Left renal cortex interstitium (tissue), 4 donors: ENCODE data around the gene ZNF43. TPM values are rescaled to one million over a fixed set of nuclear protein-coding genes. Genes with fewer than 3 reads are reported as not detected.
"Not testable (repeated sequence)": the region's sequence is repeated elsewhere in the genome, so short reads cannot be mapped to it uniquely, and the experiment has no call there.

Source experiments
- DNase-seq, 4 donors: peaks; one replicate each; pipeline ENCODE4 v3.0.0-alpha.2; 2013; ENCODE audit warnings: low read depth in 4 of 4, low spot score in 2 of 4, missing footprints in 1 of 4
- polyA plus RNA-seq, 4 donors: library from polyadenylated mRNA; unstranded; fragments of 120-200 nt; gene quantifications; one replicate each; pipeline ENCODE4 v1.2.1, GENCODE V29; 2013; ENCODE audit not compliant: insufficient read length in 4 of 4

The ZNF43 gene
- polyA plus RNA-seq, 4 donors = 36.6 to 50.0 (median 44.9) TPM

- no peak for DNase-seq
These were observed 23.5 kb downstream of the ZNF43 start for GRCh38 chr19:21812448-21812847.

GRCh38 chr19:21808400-21809000 lies 27.5 kb downstream of the ZNF43 start:
- not testable (repeated sequence) for DNase-seq

DNA sequence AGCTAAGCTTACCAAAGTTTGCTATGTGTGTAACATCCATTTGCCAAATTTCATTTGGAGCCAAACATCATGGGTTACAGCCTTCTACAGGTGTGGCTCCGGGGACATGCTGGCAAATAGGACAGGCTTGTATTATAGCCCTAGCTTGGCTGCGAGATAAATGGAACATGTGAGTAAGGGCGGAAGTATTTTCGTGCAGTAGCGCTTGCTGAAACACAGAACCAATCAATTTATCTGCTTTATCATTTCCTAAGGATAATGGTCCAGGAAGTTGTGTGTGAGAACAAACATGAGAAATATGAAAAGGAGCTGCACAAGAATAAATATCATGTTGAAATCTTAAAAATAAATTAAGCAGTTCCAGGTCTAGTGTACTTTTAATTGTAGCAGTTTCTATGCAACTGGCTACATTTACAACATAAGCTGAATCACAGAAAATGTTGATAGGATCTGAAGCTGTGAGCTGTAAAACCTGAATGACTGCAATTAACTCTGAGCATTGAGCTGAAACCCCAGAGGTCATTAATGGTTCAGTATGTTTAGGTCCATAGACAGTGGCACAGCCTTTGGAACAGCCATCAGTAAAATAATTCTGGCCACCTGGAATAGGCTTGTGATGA lies 46.4 kb downstream of the ZNF43 start:
- DNase-seq = peak in 1 of 4 donors; percentile 43

DNA sequence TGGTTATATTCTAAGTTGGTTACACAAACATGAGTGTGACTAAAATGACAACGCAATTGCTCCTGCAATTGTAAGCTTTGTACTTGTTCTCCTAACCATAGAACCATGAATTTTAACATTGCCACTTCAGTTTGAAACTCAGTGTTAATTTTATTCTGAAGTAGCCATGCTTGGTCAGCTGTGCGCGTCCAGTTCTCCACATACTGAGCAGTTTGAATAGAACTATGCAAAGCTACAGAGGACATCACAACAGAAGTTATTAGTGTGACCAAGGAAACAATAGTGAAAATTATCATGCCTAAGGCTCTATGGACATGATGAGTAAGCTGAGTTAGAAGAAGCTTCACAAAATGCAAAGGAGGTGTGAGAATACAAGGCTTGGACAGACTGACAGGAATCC lies 49.0 kb downstream of the ZNF43 start:
- DNase-seq = no peak

- DNase-seq = not testable (repeated sequence)
These were observed 60.2 kb downstream of the ZNF43 start for GRCh38 chr19:21775792-21776191.

DNA sequence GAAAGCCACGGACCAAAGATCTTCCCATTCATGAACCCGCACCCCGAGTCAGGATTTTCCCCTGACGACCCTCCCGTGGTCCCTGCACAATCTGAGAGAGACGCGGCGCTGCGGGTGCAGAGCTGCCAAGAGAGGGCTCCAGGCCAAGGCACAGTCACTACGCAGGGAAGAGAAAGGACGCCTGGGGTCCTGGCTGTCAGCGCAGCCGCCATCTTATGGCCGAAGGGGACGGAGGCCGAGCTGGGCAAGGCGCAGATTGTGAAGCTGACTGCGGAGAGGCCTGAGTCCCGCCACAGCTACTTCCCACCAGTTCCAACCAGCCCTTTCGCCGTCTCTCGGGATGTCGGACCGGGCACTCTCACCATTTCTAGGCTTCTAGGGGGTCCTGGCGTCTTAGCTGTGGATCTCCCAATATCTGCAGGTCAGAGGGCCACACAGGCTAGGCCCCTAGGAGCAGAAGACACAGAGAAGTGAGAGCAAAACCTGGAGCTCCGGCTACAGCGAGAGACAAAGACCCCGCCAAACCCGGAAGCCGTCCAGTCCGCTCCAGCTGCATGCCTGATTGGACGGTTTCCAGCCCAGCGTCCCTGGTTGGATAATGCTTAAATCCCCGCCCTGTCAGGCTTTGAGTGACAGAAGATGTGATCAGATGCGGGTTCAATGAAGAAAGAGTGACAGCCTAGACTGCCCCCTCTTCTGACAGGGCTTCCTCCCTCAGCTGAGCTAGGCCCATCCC lies 68.7 kb downstream of the ZNF43 start, which contains the start of gene ZNF100:
TSS of gene ZNF100 (minus strand) at position 515 of the 736 bp plus-strand sequence. CDS start at position 365, 150 bp downstream.
- DNase-seq = peak; percentile 87 to 92 (median 88)

GRCh38 chr19:21766705-21767064 lies 69.3 kb downstream of the ZNF43 start:
- not testable (repeated sequence) for DNase-seq

DNA sequence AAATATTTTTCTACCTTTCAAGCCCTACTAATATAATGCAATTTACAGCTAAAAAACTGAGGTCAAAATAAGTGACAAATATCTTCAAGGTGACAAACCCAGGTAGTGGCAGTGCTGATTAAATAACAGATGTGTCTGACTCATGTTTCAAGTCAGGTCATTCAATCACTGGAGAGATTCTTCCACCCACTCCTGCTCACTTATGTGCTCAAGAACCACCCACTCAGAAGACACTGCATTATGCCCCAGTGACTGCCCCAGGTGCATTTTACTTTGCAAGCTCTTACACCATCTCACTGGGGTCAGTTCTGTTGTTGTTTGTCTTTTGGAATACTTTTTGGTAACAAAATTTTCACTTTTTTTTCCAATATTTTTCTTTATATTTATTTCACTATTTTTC lies 70.8 kb downstream of the ZNF43 start:
- no peak for DNase-seq

DNA sequence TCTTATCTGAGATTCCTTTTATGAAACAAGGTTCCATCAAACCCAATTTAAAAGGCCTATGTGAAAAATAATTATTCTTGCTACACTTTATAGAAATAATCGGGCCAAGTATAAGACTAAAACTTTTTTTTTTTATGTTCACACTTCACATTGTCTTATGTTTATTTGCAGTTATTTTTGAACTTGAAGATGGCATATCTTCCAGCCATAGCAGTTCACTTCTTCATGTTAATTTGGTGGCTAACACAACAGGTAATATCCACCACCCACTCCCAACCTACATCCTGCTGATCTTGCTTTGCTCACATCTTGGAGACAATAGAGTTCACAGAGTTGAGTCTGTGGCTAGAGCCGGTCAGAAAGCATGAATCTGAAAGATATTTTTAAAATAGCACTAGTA lies 74.4 kb downstream of the ZNF43 start:
- DNase-seq = not testable (repeated sequence)

DNA sequence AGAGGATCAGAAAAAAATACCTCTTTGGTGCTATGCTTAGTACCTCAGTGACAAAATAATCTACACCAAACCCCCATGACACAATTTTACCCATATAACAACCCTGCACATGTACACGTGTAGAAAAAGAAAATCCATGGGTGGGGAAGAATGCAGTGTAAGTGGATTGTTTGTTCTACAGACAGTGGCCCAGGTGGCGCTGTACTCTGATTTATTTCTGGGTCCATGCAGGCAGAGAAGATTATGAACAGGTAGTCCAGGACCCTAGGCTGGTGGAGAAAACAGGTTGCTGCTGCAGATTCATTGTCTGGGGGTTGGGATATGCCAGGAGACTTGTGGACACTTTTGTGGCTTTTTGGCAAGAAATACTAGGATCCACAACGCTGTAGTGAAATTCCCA lies 77.7 kb downstream of the ZNF43 start:
- DNase-seq = no peak

DNA sequence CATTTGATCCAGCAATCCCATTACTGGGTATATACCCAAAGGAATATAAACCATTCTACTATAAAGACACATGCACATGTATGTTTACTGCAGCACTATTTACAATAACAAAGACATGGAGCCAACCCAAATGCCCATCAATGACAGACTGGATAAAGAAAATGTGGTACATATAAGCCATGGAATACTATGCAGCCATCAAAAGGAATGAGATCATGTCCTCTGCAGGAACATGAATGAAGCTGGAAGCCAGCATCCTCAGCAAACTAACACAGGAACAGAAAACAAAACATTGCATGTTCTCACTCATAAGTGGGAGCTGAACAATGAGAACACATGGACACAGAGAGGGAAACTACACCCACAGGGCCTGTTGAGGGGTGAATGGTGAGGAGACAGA lies 80.4 kb downstream of the ZNF43 start:
- not testable (repeated sequence) for DNase-seq

Other genes with a start within 250 kb of the ZNF43 start
- gene ZNF100, start 68.6 kb downstream of the ZNF43 start, polyA plus RNA-seq = 10 to 100 TPM; 12.5 to 22.3 (median 19.4) TPM
- 10 to 100 TPM in 1 of 4 donors, 1 to 10 TPM in 3; 1.6 to 17.3 (median 6.9) TPM for gene ZNF208, start 174.8 kb upstream of the ZNF43 start, polyA plus RNA-seq
- 1 to 10 TPM; 3.7 to 7.6 (median 5.0) TPM for gene ZNF257, start 216.3 kb upstream of the ZNF43 start, polyA plus RNA-seq